Psoas muscle (tissue), 8 donors: ENCODE results near the gene SSTR4. TPM values are rescaled to one million over a fixed set of nuclear protein-coding genes. Genes with fewer than 3 reads are reported as not detected.

Experiments used
- ATAC-seq, 4 donors: fragments of 200-7000 bp; cut with Tn5 transposase; one replicate each; pipeline ENCODE4 v1.9.1; 2020; ENCODE audit warnings: moderate library complexity in 3 of 4, mild to moderate bottlenecking in 2 of 4
- DNase-seq, 2 donors: peaks; one replicate each; pipeline ENCODE4 v3.0.0-alpha.2; 2020
- H3K27ac ChIP-seq: fragments of 200-600 bp; one replicate; pipeline ENCODE4 v1.8.0; 2022
- H3K27me3 ChIP-seq, 3 donors: fragments of 200-600 bp in 1 of 3; one replicate each; pipeline versions ENCODE4 v1.6.1 to v1.8.0; 2013 to 2022; ENCODE audit warnings: low read length in 2 of 3, mild to moderate bottlenecking in 2 of 3, moderate library complexity in 1 of 3; ENCODE audit not compliant: insufficient read depth in 3 of 3
- H3K36me3 ChIP-seq, 2 donors: fragments of 200-600 bp in 1 of 2; one replicate each; pipeline versions ENCODE4 v1.6.1 to v1.8.0; 2013 to 2022; ENCODE audit warnings: low read depth in 1 of 2, mild to moderate bottlenecking in 1 of 2, moderate library complexity in 1 of 2; ENCODE audit not compliant: insufficient read depth in 1 of 2
- H3K4me1 ChIP-seq: fragments of 200-600 bp; one replicate; pipeline ENCODE4 v1.8.0; 2022
- H3K4me3 ChIP-seq: fragments of 200-600 bp; one replicate; pipeline ENCODE4 v1.8.0; 2022; ENCODE audit warnings: mild to moderate bottlenecking
- H3K9me3 ChIP-seq: fragments of 200-600 bp; one replicate; pipeline ENCODE4 v1.8.0; 2022
- WGBS, 3 donors: extraction: QIAGEN DNeasy Blood & Tissue Kit; methylation state at CpG; one replicate each; pipeline versions ENCODE4 v1.1.6 to v1.1.7; 2013; 5-methylcytosine and 5-hydroxymethylcytosine counted together
- intact Hi-C, 2 donors: fragments of 100-400 bp; cut with DNase I; formaldehyde crosslinking; loops; one replicate each; pipeline versions ENCODE4 v1.11.0 to v1.14.2; 2022
- polyA plus RNA-seq, 3 donors: library from polyadenylated mRNA; stranded (reverse); fragments of 200-250 nt; gene quantifications; one replicate each; pipeline ENCODE4 v1.2.3, GENCODE V29; 2013
- total RNA-seq, 4 donors: library from RNA; stranded (reverse); fragmentation: NEBNext Ultra II Directional in 2 of 4; extraction: Animal tissue kit (Norgen Biotek cat#: 25700) in 2 of 4; gene quantifications; one replicate each; pipeline versions ENCODE4 v1.2.1 to v1.2.4, GENCODE V29; 2021 to 2023
- TF ChIP-seq, protein P1 (sequence below): fragments of 200-600 bp; IDR thresholded peaks from one replicate; pipeline ENCODE4 v1.8.0; 2022; ENCODE audit warnings: antibody characterized with exemption
- donor health status: healthy with polysubstance abuse.
- donor health status: DM: no; HTN: no; CAD: no; lungs with moderate emphysema.
- donor health status: Bipolar disorder and iron deficiency.
- donor health status: healthy.
- donor health status: DM: yes; HTN: yes; CAD: no.
- donor health status: DM: no; HTN: no; CAD: no.
- donor health status: DM: no; HTN: no; CAD: no.
- donor health status: DM: yes; HTN: yes; CAD: no.

SSTR4 gene
- total and polyA plus RNA-seq, 7 donors: not detected

DNA sequence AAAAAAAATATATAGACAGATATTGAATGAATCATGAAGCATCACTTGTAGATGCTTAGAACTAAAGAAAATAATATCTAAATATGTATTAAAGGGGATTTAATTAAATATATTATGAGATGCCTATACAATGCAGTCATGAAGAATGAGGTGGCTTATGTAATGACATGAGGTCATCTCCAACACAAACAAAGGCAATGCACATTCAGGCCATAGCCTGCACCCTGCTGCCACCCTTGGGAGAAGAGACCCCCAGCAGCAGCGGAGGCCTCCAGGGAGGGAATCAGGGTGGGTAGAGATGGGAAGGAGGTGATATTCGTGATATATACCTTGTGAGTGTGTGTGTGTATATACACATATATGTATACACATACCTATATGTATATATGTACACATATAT lies 26.4 kb upstream of the SSTR4 start:
- DNase-seq (no peak), ATAC-seq (no peak)
- TF ChIP-seq, protein P1, sequence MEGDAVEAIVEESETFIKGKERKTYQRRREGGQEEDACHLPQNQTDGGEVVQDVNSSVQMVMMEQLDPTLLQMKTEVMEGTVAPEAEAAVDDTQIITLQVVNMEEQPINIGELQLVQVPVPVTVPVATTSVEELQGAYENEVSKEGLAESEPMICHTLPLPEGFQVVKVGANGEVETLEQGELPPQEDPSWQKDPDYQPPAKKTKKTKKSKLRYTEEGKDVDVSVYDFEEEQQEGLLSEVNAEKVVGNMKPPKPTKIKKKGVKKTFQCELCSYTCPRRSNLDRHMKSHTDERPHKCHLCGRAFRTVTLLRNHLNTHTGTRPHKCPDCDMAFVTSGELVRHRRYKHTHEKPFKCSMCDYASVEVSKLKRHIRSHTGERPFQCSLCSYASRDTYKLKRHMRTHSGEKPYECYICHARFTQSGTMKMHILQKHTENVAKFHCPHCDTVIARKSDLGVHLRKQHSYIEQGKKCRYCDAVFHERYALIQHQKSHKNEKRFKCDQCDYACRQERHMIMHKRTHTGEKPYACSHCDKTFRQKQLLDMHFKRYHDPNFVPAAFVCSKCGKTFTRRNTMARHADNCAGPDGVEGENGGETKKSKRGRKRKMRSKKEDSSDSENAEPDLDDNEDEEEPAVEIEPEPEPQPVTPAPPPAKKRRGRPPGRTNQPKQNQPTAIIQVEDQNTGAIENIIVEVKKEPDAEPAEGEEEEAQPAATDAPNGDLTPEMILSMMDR: no peak
- Histone ChIP-seq H3K36me3 (no peaks in the 10 kb centered on the region), H3K27ac (no peak overlapping the region), H3K4me1 (no peaks in the 10 kb centered on the region), H3K9me3 (no peaks in the 10 kb centered on the region), H3K4me3 (no peak overlapping the region), H3K27me3 (no peaks in the 10 kb centered on the region)
- intact Hi-C loops: no loop called here
- WGBS, 3 donors: 93 to 96% (median 94%) methylated on average over 2 of the region's 2 CpGs

DNA sequence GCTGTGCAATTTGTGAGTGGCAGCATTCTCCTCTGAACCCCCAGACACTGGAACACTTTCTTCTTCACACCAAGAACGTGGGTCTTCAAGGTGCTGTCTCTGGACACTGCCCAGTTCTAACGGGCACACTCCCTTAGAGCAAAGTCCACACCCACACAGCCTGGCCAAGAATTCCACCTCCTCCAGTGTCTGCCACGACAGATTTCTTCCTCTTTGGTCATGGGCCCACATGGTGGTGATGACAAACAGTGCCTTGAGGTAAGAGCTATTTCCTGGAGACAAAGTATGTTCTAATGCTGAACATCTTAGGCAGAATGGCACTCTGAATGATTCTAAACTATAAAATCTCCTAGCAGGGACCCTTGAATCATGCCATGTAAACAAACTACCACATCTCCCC lies 25.5 kb upstream of the SSTR4 start:
- intact Hi-C loops: no loop called here
- TF ChIP-seq, protein P1: no peak
- Histone ChIP-seq H3K9me3 (no peaks in the 10 kb centered on the region), H3K27me3 (no peaks in the 10 kb centered on the region), H3K4me1 (no peaks in the 10 kb centered on the region), H3K27ac (no peak overlapping the region), H3K36me3 (no peaks in the 10 kb centered on the region), H3K4me3 (no peak overlapping the region)
- ATAC-seq (no peak), DNase-seq (no peak)
- 29 to 46% (median 39%) methylated on average over 3 of the region's 3 CpGs for WGBS, 3 donors

DNA sequence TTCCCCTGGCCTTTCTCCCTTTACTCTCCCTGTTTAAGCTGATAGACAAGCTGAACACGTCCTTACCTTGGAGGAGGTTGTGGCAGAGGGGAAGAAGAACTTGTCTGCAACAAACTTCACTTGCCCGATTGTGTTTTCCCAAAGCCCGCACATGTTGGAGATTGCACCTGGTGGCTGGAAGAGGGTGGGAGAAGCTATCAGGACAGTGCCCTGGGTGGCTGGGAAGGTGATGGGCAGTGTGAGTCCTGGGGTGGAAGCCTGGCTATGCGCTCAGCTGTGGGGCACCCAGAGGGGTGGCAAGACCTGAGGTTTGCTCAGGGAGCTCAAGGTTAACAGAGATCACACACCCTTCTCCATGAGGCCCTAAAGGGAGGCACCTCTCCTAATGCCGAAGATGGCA lies 25.0 kb upstream of the SSTR4 start:
- no peak overlapping the region for H3K27ac ChIP-seq
- TF ChIP-seq, protein P1: no peak
- H3K36me3 ChIP-seq: no peaks in the 10 kb centered on the region
- intact Hi-C loops: no loop called here
- WGBS, 3 donors: 77 to 96% (median 94%) methylated on average over 5 of the region's 5 CpGs
- DNase-seq (no peak), ATAC-seq (no peak)
- no peaks in the 10 kb centered on the region for H3K4me1 ChIP-seq
- H3K27me3 ChIP-seq: no peaks in the 10 kb centered on the region
- no peak overlapping the region for H3K4me3 ChIP-seq
- H3K9me3 ChIP-seq: no peaks in the 10 kb centered on the region

DNA sequence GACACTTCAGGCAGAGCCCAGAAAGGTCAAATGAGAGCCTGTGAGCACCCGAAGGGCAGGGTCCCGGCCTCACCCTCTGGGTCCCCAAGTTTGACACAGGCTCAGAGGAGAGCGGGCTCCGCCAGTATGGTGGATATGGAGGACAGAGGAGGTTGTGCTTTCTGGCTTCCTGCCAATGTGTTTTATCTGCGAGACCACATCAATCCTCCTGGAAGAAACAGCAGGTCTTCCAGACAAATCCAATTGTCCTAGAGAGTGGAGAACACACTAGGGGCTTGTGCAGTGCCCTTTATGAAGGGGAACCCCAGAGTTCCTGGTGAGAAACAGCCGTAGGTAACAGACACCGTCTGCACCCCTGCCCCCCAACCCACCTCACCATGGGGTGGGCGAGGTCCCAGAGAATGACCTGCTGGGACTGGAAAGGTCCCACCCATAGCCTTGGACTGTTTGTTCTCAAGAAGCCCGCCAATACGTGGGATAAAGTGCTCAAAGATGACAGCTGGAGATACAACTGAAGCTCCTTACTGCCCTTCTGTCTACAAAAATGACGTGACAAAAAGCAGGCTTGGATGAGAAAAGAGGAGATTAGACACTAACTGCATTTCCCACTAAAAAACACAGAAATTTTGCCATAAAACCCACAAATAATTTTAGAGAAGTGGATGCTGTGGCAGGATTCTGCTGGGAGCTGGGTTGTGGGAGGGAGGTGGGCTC lies 23.9 kb upstream of the SSTR4 start:
- Histone ChIP-seq H3K36me3 (no peaks in the 10 kb centered on the region), H3K9me3 (no peaks in the 10 kb centered on the region), H3K27me3 (no peaks in the 10 kb centered on the region), H3K4me1 (no peaks in the 10 kb centered on the region), H3K27ac (no peak overlapping the region), H3K4me3 (no peak overlapping the region)
- DNase-seq (no peak), ATAC-seq (no peak)
- TF ChIP-seq, protein P1: no peak
- intact Hi-C loops: no loop called here
- 81 to 86% (median 84%) methylated on average over 11 of the region's 11 CpGs for WGBS, 3 donors

DNA sequence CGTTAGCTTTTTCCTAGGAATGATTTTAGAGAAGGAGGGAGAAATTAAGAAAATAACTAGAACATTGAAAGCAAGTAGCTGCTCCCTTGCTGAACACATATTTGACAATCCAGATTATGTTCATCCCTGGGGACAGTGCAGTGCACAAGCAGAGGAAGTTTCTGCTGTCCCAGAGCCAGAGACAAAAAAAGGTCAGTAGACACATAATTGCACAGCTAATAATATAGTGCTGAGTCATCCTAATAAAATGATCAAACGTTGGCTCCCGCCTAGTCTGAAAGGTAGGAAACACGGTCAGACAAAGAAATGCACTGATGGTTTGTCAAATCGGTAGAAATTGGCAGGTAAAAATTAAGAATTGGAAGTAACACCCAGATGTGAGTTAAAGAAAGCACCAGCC lies 21.7 kb upstream of the SSTR4 start:
- ATAC-seq: no peak

More for the DNA sequence above, 21.7 kb upstream of the SSTR4 start:
- 43 to 47% (median 46%) methylated on average over 5 of the region's 5 CpGs for WGBS, 3 donors
- Histone ChIP-seq H3K36me3 (no peaks in the 10 kb centered on the region), H3K9me3 (no peaks in the 10 kb centered on the region), H3K27me3 (no peaks in the 10 kb centered on the region), H3K4me1 (peaks cover 2% of the 10 kb centered on the region), H3K4me3 (no peak overlapping the region), H3K27ac (no peak overlapping the region)
- intact Hi-C loops: no loop called here
- no peak for DNase-seq
- TF ChIP-seq, protein P1: no peak
